ENCODE data around the gene KLHDC8A. TPM values are rescaled to one million over a fixed set of nuclear protein-coding genes. Genes with fewer than 3 reads are reported as not detected.
A peak's percentile ranks its signal among the peaks of the same experiment; 100 is the strongest.

Gene KLHDC8A
- total and polyA plus RNA-seq, 12 donors, result 5.1 to 74.9 (median 38.8) TPM

- Histone ChIP-seq H3K9me3 (replicated peaks in 1 of 3) (no peaks in the 10 kb centered on the region), H3K4me1 (replicated peaks in 1 of 2) (peaks cover 25 to 28% of the 10 kb centered on the region in 2 donors), H3K27me3 (no peaks in the 10 kb centered on the region), H3K4me3 (no peak overlapping the region), H3K27ac (peak overlapping the region in 3 of 5 donors; percentile 46 to 69 (median 60)), H3K36me3 (replicated peaks in 1 of 2) (no peaks in the 10 kb centered on the region)
- WGBS, 4 donors, result 20 to 22% (median 21%) methylated on average over 4 to 5 of the region's 5 CpGs
- TF ChIP-seq POLR2A (IDR thresholded peaks at IDR 0.05) (no peak), CTCF (IDR thresholded peaks at IDR 0.05) (peak; percentile 59 to 90 (median 86))
- intact Hi-C loops (cut with DNase I), result loop anchor here (2.0 to 5.0 kb wide), 2 partner anchors 76 to 78 kb away; no protein-coding TSS in a partner anchor
- DNase-seq, result peak; percentile 63 to 91 (median 75)
These were observed 2.3 kb downstream of the KLHDC8A start for GRCh38 chr1:205354259-205355074.

GRCh38 chr1:205353612-205354011 lies 3.1 kb downstream of the KLHDC8A start:
- no peaks in the 10 kb centered on the region for H3K9me3 ChIP-seq (replicated peaks in 1 of 3)
- DNase-seq, result no peak
- no peaks in the 10 kb centered on the region for H3K36me3 ChIP-seq (replicated peaks in 1 of 2)
- H3K27ac ChIP-seq, result no peak overlapping the region
- H3K4me1 ChIP-seq (replicated peaks in 1 of 2), result peaks cover 25 to 27% of the 10 kb centered on the region in 2 donors
- TF ChIP-seq POLR2A (IDR thresholded peaks at IDR 0.05) (no peak), CTCF (IDR thresholded peaks at IDR 0.05) (no peak)
- H3K4me3 ChIP-seq, result no peak overlapping the region
- WGBS, 4 donors, result 66 to 74% (median 72%) methylated on average over 6 of the region's 6 CpGs
- intact Hi-C loops (cut with DNase I), result loop anchor here (2.0 to 5.0 kb wide), 2 partner anchors 77 to 79 kb away; no protein-coding TSS in a partner anchor
- H3K27me3 ChIP-seq, result no peaks in the 10 kb centered on the region

- intact Hi-C loops (cut with DNase I), result loop anchor here in 1 of 2 donors (5.0 kb wide), 1 partner anchor 79 kb away; no protein-coding TSS in a partner anchor
- Histone ChIP-seq H3K4me3 (no peak overlapping the region), H3K9me3 (replicated peaks in 1 of 3) (no peaks in the 10 kb centered on the region), H3K27me3 (no peaks in the 10 kb centered on the region), H3K27ac (no peak overlapping the region), H3K36me3 (replicated peaks in 1 of 2) (no peaks in the 10 kb centered on the region), H3K4me1 (replicated peaks in 1 of 2) (peaks cover 25 to 27% of the 10 kb centered on the region in 2 donors)
- DNase-seq, result no peak
- 78 to 85% (median 82%) methylated on average over 4 of the region's 4 CpGs for WGBS, 4 donors
- TF ChIP-seq POLR2A (IDR thresholded peaks at IDR 0.05) (no peak), CTCF (IDR thresholded peaks at IDR 0.05) (no peak)
These were observed 3.5 kb downstream of the KLHDC8A start for GRCh38 chr1:205353191-205353590.

- 41 to 71% (median 66%) methylated on average over 10 to 11 of the region's 11 CpGs for WGBS, 4 donors
- Histone ChIP-seq H3K9me3 (replicated peaks in 1 of 3) (no peaks in the 10 kb centered on the region), H3K36me3 (replicated peaks in 1 of 2) (no peaks in the 10 kb centered on the region), H3K4me1 (replicated peaks in 1 of 2) (peaks cover 23% of the 10 kb centered on the region in 2 donors), H3K27ac (peak overlapping the region in 1 of 5 donors; percentile 14), H3K27me3 (no peaks in the 10 kb centered on the region), H3K4me3 (no peak overlapping the region)
- intact Hi-C loops (cut with DNase I), result loop anchor here in 1 of 2 donors (5.0 kb wide), 1 partner anchor 80 kb away; no protein-coding TSS in a partner anchor
- TF ChIP-seq POLR2A (IDR thresholded peaks at IDR 0.05) (no peak), CTCF (IDR thresholded peaks at IDR 0.05) (peak in 1 of 6 experiments; percentile 22)
- DNase-seq, result peak in 6 of 7 donors; percentile 42 to 80 (median 58)
These were observed 4.6 kb downstream of the KLHDC8A start for GRCh38 chr1:205351984-205352713.
